Omental fat pad (tissue), 4 donors: ENCODE results near the gene OTOF. TPM values are rescaled to one million over a fixed set of nuclear protein-coding genes. Genes with fewer than 3 reads are reported as not detected.

Source experiments
- ATAC-seq: fragments of 150-250 bp; one replicate; pipeline ENCODE4 v1.9.1; 2016; ENCODE audit warnings: mild to moderate bottlenecking, moderate library complexity; ENCODE audit not compliant: low FRiP score
- DNase-seq: peaks from one replicate; pipeline ENCODE4 v3.0.0-alpha.2; 2019; ENCODE audit warnings: low spot score
- CTCF ChIP-seq, 3 donors: fragments of 450-650 bp; IDR thresholded peaks; one replicate each; pipeline ENCODE4 v1.5.1; 2016 to 2017; ENCODE audit warnings: antibody characterized with exemption in 3 of 3, mild to moderate bottlenecking in 3 of 3, moderate library complexity in 2 of 3
- total RNA-seq, 4 donors: library from RNA; depleted of rRNA; stranded (reverse); fragments of >200 nt; gene quantifications; one replicate each; pipeline ENCODE4 v1.1.0, GENCODE V29; 2016

Gene OTOF
- total RNA-seq, 4 donors from 2014 or later = 0.06 TPM; not detected in 3

GRCh38 chr2:26450031-26450635, 27.8 kb downstream of the OTOF start:
- no peak for TF ChIP-seq CTCF (IDR thresholded peaks at IDR 0.05)
- ATAC-seq (no peak), DNase-seq (no peak)

GRCh38 chr2:26449278-26450030, 28.5 kb downstream of the OTOF start:
- no peak for TF ChIP-seq CTCF (IDR thresholded peaks at IDR 0.05)
- DNase-seq (no peak), ATAC-seq (no peak)

- DNase-seq (no peak), ATAC-seq (no peak)
- TF ChIP-seq CTCF (IDR thresholded peaks at IDR 0.05) = no peak
These were observed 29.3 kb downstream of the OTOF start for GRCh38 chr2:26448651-26449050.

GRCh38 chr2:26444236-26444635, 33.7 kb downstream of the OTOF start:
- TF ChIP-seq CTCF (IDR thresholded peaks at IDR 0.05) = no peak
- ATAC-seq = no peak
- no peak for DNase-seq

GRCh38 chr2:26442707-26443106, 35.2 kb downstream of the OTOF start:
- TF ChIP-seq CTCF (IDR thresholded peaks at IDR 0.05) = no peak
- ATAC-seq = no peak
- DNase-seq = no peak

GRCh38 chr2:26442301-26442700, 35.6 kb downstream of the OTOF start:
- DNase-seq (no peak), ATAC-seq (no peak)
- no peak for TF ChIP-seq CTCF (IDR thresholded peaks at IDR 0.05)

- no peak for TF ChIP-seq CTCF (IDR thresholded peaks at IDR 0.05)
- DNase-seq (no peak), ATAC-seq (no peak)
These were observed 39.0 kb downstream of the OTOF start for GRCh38 chr2:26438926-26439325.
